GOT3 (cell line): Measurements from ENCODE around the gene COX7A2.

Experiments used
- DNase-seq: peaks from one replicate; lab custom pipeline; 2025; ENCODE audit warnings: mixed read lengths; lab: John Stamatoyannopoulos, UW

The COX7A2 gene

GRCh38 chr6:75199889-75200288, 43.7 kb downstream of the COX7A2 start:
- no peak for DNase-seq

GRCh38 chr6:75196081-75196687, 47.4 kb downstream of the COX7A2 start:
- no peak for DNase-seq

GRCh38 chr6:75188221-75188925, 55.2 kb downstream of the COX7A2 start:
- no peak for DNase-seq
